Endothelial cell of umbilical vein (primary cell): ENCODE measurements around the gene RAB11FIP3. TPM values are rescaled to one million over a fixed set of nuclear protein-coding genes. Genes with fewer than 3 reads are reported as not detected.

Experiments
- BruUV-seq: library from RNA; stranded (reverse); fragments of 400-500 nt; replicated peaks from 2 replicates; lab custom pipeline; 2021; lab: Mats Ljungman, UMichigan
- CTCF ChIA-PET: fragments of 300-600, 350-600 bp; sonication (Branson Sonifier 250); formaldehyde crosslinking; loops from one replicate; lab custom pipeline; 2021; ENCODE audit warnings: antibody characterized with exemption, inconsistent platforms; lab: Charles Lee
- POLR2A ChIA-PET: fragments of 300-600, 350-600 bp; sonication (Branson Sonifier 250); formaldehyde crosslinking; loops from one replicate; lab custom pipeline; 2021; ENCODE audit warnings: antibody characterized with exemption, inconsistent platforms; lab: Charles Lee
- DNase-seq: peaks from one replicate; pipeline ENCODE4 v3.0.0-alpha.2; 2011; ENCODE audit warnings: low read depth, low spot score
- FAIRE-seq: peaks from 2 replicates; lab custom pipeline; 2011; peaks lifted over from hg19 to GRCh38; lab: Jason Lieb, UNC
- H2AFZ ChIP-seq: 2 replicates; pipeline ENCODE4 v1.6.0; 2012; ENCODE audit warnings: low read depth, low read length, control low read depth, inconsistent platforms
- H3K27ac ChIP-seq: 2 replicates; pipeline ENCODE4 v1.5.1; 2011; ENCODE audit warnings: low read depth, mild to moderate bottlenecking, control low read depth, low read length, moderate library complexity; ENCODE audit not compliant: insufficient read depth
- H3K27me3 ChIP-seq, 2 experiments: 2 replicates each; pipeline versions ENCODE4 v1.6.0 to v1.6.1; 2011; ENCODE audit warnings: low read length in 2 of 2, mixed read lengths in 1 of 2; ENCODE audit not compliant: control insufficient read depth in 2 of 2, insufficient read depth in 2 of 2
- H3K36me3 ChIP-seq, 2 experiments: 2 replicates in 1 of 2; 3 replicates in 1 of 2; pipeline ENCODE4 v1.5.1; 2011; ENCODE audit warnings: low read length in 2 of 2, mild to moderate bottlenecking in 1 of 2, moderate library complexity in 1 of 2; ENCODE audit not compliant: control insufficient read depth in 2 of 2, insufficient read depth in 2 of 2; ENCODE audit errors: extremely low read depth in 1 of 2
- H3K4me1 ChIP-seq: 3 replicates; pipeline ENCODE4 v1.5.1; 2011; ENCODE audit warnings: mild to moderate bottlenecking, low read length; ENCODE audit not compliant: control insufficient read depth, insufficient read depth; ENCODE audit errors: extremely low read depth
- H3K4me2 ChIP-seq: 2 replicates; pipeline ENCODE4 v1.6.1; 2011; ENCODE audit warnings: low read length, control low read depth, mixed read lengths; ENCODE audit not compliant: insufficient read depth
- H3K4me3 ChIP-seq, 3 experiments: fragments of 200-600 bp in 1 of 3; sonication (generic), shearing (Covaris generic) in 1 of 3; replicated peaks in 1 of 3; 2 replicates each; pipeline ENCODE4 v1.5.1; 2011 to 2016; ENCODE audit warnings: control low read depth in 3 of 3, low read length in 3 of 3, mild to moderate bottlenecking in 2 of 3, inconsistent platforms in 1 of 3, low read depth in 1 of 3, moderate library complexity in 1 of 3; ENCODE audit not compliant: insufficient read depth in 1 of 3
- H3K79me2 ChIP-seq: 2 replicates; pipeline ENCODE4 v1.6.0; 2012; ENCODE audit warnings: low read length, inconsistent platforms; ENCODE audit not compliant: control insufficient read depth, insufficient read depth
- H3K9ac ChIP-seq: replicated peaks from 2 replicates; pipeline ENCODE3; 2011; ENCODE audit warnings: low read length, control low read depth; ENCODE audit not compliant: insufficient read depth; ENCODE audit errors: extremely low read depth
- H3K9me1 ChIP-seq: replicated peaks from 3 replicates; pipeline ENCODE4 v1.6.0; 2011; ENCODE audit warnings: mild to moderate bottlenecking, low read length; ENCODE audit not compliant: control insufficient read depth, insufficient read depth; ENCODE audit errors: extremely low read depth
- H3K9me3 ChIP-seq: replicated peaks from 2 replicates; pipeline ENCODE4 v1.5.1; 2012; ENCODE audit warnings: low read length, inconsistent platforms; ENCODE audit not compliant: control insufficient read depth, insufficient read depth
- H4K20me1 ChIP-seq: replicated peaks from 2 replicates; pipeline ENCODE3; 2011; ENCODE audit warnings: mild to moderate bottlenecking, low read length; ENCODE audit not compliant: control insufficient read depth, insufficient read depth; ENCODE audit errors: extremely low read depth
- CTCF ChIP-seq, 2 donors: IDR thresholded peaks; 1 replicate in 1 of 2; 2 replicates in 1 of 2; pipeline ENCODE4 v1.5.1; 2011; ENCODE audit warnings: low read length in 2 of 2, mild to moderate bottlenecking in 2 of 2, moderate library complexity in 2 of 2, control low read depth in 1 of 2, inconsistent platforms in 1 of 2, low read depth in 1 of 2; ENCODE audit not compliant: insufficient read depth in 1 of 2; ENCODE audit errors: extremely low read depth in 1 of 2
- EZH2 ChIP-seq: IDR thresholded peaks from 2 replicates; pipeline ENCODE4 v1.6.1; 2012; ENCODE audit warnings: borderline replicate concordance, low read depth, mild to moderate bottlenecking, moderate library complexity, low read length, inconsistent platforms; ENCODE audit not compliant: severe bottlenecking
- FOS ChIP-seq: IDR thresholded peaks from 2 replicates; pipeline ENCODE4 v1.6.1; 2011; ENCODE audit warnings: mild to moderate bottlenecking, low read length, moderate library complexity, borderline replicate concordance; ENCODE audit not compliant: insufficient read depth
- GATA2 ChIP-seq: IDR thresholded peaks from 2 replicates; pipeline ENCODE4 v1.7.0; 2011; ENCODE audit warnings: low read depth, mild to moderate bottlenecking, moderate library complexity, mixed read lengths, low read length; ENCODE audit not compliant: insufficient read length, insufficient read depth
- JUN ChIP-seq: IDR thresholded peaks from 2 replicates; pipeline ENCODE4 v1.6.1; 2011; ENCODE audit warnings: borderline replicate concordance, low read depth; ENCODE audit not compliant: insufficient read length, insufficient read depth
- MAX ChIP-seq: IDR thresholded peaks from 2 replicates; pipeline ENCODE4 v1.6.1; 2011; ENCODE audit not compliant: insufficient read depth, insufficient read length
- MYC ChIP-seq: IDR thresholded peaks from one replicate; pipeline ENCODE4 v1.6.1; 2011; ENCODE audit warnings: mild to moderate bottlenecking, low read depth, low read length
- POLR2A ChIP-seq: IDR thresholded peaks from 2 replicates; pipeline ENCODE4 v1.6.1; 2012; ENCODE audit warnings: low read depth, mild to moderate bottlenecking, control low read depth, low read length
- POLR2AphosphoS5 ChIP-seq: IDR thresholded peaks from 2 replicates; pipeline ENCODE4 v1.6.1; 2012; ENCODE audit warnings: low read depth, mild to moderate bottlenecking, control low read depth, low read length, moderate library complexity; ENCODE audit not compliant: insufficient read depth
- dilution Hi-C: fragments of 300-500 bp; cut with MboI; formaldehyde crosslinking; loops from one replicate; pipeline ENCODE4 v1.15.0; 2019; ENCODE audit warnings: low sequenced_read_pairs; ENCODE audit not compliant: extremely low pct_ligation_motif_present
- intact Hi-C: fragments of 100-400 bp; cut with micrococcal nuclease; formaldehyde crosslinking; loops from one replicate; pipeline ENCODE4 v1.10.0; 2022
- polyA plus RNA-seq, 4 experiments: library from polyadenylated mRNA; depleted of rRNA in 3 of 4; stranded (reverse) in 3 of 4; unstranded in 1 of 4; fragments of >200 nt; gene quantifications; 2 replicates each; pipeline versions ENCODE4 v1.2.1 to v1.2.3, GENCODE V29; 2011 to 2012; ENCODE audit warnings: missing spikeins in 1 of 4
- total RNA-seq: library from RNA; stranded (reverse); gene quantifications from 2 replicates; pipeline ENCODE4 v1.2.3, GENCODE V29; 2021

RAB11FIP3 gene
- total and polyA plus RNA-seq, 2 donors (not counting 3 experiments of a cell fraction or from before 2014, with no cell fraction given) = 20.5 to 75.9 TPM

DNA sequence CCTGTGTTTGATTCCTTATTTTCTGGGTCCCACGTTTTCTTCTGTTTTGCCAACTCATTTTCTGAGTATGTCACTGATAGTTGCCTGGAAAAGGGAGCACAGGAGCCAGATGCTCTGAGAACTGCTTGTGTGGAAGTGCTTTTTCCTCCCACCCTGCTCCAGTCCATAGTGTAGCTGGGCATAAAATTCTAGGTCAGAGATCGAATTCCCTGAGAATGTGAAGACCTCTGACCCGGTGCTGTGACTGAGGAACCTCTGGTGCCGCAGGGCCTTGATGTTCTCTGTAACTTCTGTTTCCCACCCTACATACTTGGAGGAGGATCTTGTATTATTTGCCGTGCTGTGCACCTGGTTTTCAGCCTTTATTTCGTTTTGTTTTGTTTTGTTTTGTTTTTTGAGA, 82.5 kb downstream of the RAB11FIP3 start:
- H3K4me3 ChIP-seq = no peak overlapping the region
- no peak for DNase-seq
- H3K4me2 ChIP-seq = no peak overlapping the region
- H3K4me1 ChIP-seq = peaks cover 7% of the 10 kb centered on the region
- H2AFZ ChIP-seq = no peak overlapping the region
- TF ChIP-seq JUN (no peak), MYC (no peak), POLR2A (no peak), MAX (no peak), FOS (no peak), CTCF (IDR thresholded peaks at IDR 0.05; ENCODE audit: extremely low read depth in 1 of 2, insufficient read depth in 1 of 2, low read depth in 1 of 2, low read length in 2 of 2) (no peak), GATA2 (no peak), EZH2 (no peak), POLR2AphosphoS5 (no peak)
- H4K20me1 ChIP-seq = no peaks in the 10 kb centered on the region
- no peaks in the 10 kb centered on the region for H3K9me3 ChIP-seq
- H3K36me3 ChIP-seq = peaks cover 0 to 10% of the 10 kb centered on the region in 2 experiments
- dilution Hi-C loops (no loop called here), intact Hi-C loops (no loop called here)
- H3K79me2 ChIP-seq = no peaks in the 10 kb centered on the region
- no peak for FAIRE-seq
- ChIA-PET CTCF (no interaction called here), POLR2A (no interaction called here)
- no peak overlapping the region for H3K27ac ChIP-seq
- BruUV-seq = no TSS peak
- no peak overlapping the region for H3K9ac ChIP-seq
- no peaks in the 10 kb centered on the region for H3K9me1 ChIP-seq
- no peaks in the 10 kb centered on the region for H3K27me3 ChIP-seq
